Measurements from ENCODE around the gene MAMLD1. TPM values are rescaled to one million over a fixed set of nuclear protein-coding genes. Genes with fewer than 3 reads are reported as not detected.

Gene MAMLD1
- total RNA-seq, 1 donor from 2014 or later = 2.5 TPM

DNA sequence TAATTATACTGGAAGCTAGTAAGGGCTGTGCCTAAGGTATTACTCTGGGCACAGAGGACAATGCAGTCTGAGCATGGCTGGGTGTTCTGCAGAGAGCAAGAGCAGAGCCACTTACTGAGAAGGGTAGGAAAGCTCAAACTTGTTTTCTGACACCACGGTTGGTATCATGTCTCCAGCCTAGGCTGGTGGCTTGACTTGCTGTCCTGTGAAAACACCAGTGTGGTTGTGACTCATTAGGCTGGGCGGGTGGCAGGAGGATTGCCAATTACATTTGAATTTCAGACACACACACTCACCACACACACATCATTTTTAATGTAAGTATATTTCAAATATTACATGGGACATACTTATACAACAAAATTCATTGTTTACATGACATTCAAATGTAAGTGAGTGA lies 185.6 kb downstream of the MAMLD1 start:
- no peak overlapping the region for H3K4me3 ChIP-seq (ENCODE audit: low read depth, low read length)
- DNase-seq (ENCODE audit: low read depth) = no peak
- TF ChIP-seq, protein P1, sequence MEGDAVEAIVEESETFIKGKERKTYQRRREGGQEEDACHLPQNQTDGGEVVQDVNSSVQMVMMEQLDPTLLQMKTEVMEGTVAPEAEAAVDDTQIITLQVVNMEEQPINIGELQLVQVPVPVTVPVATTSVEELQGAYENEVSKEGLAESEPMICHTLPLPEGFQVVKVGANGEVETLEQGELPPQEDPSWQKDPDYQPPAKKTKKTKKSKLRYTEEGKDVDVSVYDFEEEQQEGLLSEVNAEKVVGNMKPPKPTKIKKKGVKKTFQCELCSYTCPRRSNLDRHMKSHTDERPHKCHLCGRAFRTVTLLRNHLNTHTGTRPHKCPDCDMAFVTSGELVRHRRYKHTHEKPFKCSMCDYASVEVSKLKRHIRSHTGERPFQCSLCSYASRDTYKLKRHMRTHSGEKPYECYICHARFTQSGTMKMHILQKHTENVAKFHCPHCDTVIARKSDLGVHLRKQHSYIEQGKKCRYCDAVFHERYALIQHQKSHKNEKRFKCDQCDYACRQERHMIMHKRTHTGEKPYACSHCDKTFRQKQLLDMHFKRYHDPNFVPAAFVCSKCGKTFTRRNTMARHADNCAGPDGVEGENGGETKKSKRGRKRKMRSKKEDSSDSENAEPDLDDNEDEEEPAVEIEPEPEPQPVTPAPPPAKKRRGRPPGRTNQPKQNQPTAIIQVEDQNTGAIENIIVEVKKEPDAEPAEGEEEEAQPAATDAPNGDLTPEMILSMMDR (conservative IDR thresholded peaks at IDR 0.05; ENCODE audit: low read depth, low read length) = no peak

DNA sequence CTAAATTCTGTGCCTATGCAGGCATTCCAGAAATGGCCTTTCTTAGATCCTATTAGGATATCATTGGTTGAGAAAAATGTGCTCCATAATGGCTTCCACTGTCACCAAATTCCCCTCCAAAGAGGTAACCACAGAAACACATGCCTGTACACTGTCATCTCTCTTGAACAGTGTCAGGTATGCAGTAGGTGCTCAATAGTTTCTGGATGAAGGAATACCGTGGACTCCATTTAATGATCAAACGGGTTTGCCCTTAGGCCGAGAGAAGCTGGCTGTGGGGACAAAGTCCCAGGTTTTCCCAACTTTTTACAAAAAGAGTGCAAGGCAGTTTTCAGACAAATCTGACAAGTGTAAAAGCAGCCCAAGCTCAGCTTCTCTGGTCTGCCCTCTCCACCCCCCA lies 188.8 kb downstream of the MAMLD1 start:
- TF ChIP-seq, protein P1 (conservative IDR thresholded peaks at IDR 0.05; ENCODE audit: low read depth, low read length) = no peak
- no peak overlapping the region for H3K4me3 ChIP-seq (ENCODE audit: low read depth, low read length)
- no peak for DNase-seq (ENCODE audit: low read depth)

DNA sequence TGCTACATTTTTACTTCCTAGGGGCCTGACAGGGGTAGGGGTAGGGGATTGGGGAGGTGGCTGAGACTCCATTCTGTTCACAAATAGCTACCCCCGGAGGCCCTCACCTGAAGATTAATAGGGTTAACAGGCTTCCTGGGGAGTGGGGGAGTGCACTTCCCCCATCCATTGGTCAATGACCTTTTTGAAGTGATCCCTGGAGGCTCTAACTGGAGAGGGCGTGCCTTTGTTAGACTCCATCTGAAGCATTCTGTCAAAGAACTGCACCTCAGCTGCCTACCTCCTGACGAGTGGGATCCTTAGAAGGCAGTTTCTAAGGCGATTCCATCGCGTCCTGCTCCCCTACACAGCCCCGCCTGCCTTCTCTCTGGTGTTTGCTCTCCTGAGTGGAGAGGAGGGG lies 195.3 kb downstream of the MAMLD1 start:
- TF ChIP-seq, protein P1 (conservative IDR thresholded peaks at IDR 0.05; ENCODE audit: low read depth, low read length) = no peak
- H3K4me3 ChIP-seq (ENCODE audit: low read depth, low read length) = no peak overlapping the region
- no peak for DNase-seq (ENCODE audit: low read depth)

Other genes with a start within 250 kb of the MAMLD1 start
- 3.8 and 4.1 TPM in 2 replicates for gene MTM1, start 205.3 kb downstream of the MAMLD1 start, total RNA-seq